OCI-LY1 (cell line): ENCODE data around the gene ALOX5.

Experiments
- H2AFZ ChIP-seq: fragments of 200-600 bp; sonication (generic), shearing (Covaris generic); 2 replicates; pipeline ENCODE4 v1.6.0; 2014; ENCODE audit warnings: antibody characterized with exemption, mild to moderate bottlenecking, low read length
- H3F3A ChIP-seq: fragments of 200-600 bp; sonication (generic), shearing (Covaris generic); 2 replicates; pipeline ENCODE4 v1.6.0; 2014; ENCODE audit warnings: mild to moderate bottlenecking, antibody characterized with exemption, low read length, moderate library complexity; ENCODE audit not compliant: insufficient read depth
- H3K27ac ChIP-seq: fragments of 200-600 bp; sonication (generic); 2 replicates; pipeline ENCODE4 v1.5.1; 2014; ENCODE audit warnings: low read length, mixed run types, mild to moderate bottlenecking, low read depth; ENCODE audit not compliant: poor library complexity, severe bottlenecking
- H3K27me3 ChIP-seq: fragments of 200-600 bp; sonication (generic); 2 replicates; pipeline ENCODE4 v1.6.0; 2014; ENCODE audit warnings: antibody characterized with exemption, mild to moderate bottlenecking, low read length, moderate library complexity; ENCODE audit not compliant: insufficient read depth
- H3K36me3 ChIP-seq: fragments of 200-600 bp; sonication (generic); 2 replicates; pipeline ENCODE4 v1.6.1; 2014; ENCODE audit warnings: mild to moderate bottlenecking, antibody characterized with exemption, low read length, moderate library complexity, mixed read lengths; ENCODE audit not compliant: insufficient read depth
- H3K4me1 ChIP-seq: fragments of 200-600 bp; sonication (generic); 2 replicates; pipeline ENCODE4 v1.5.1; 2014; ENCODE audit warnings: mild to moderate bottlenecking, low read length, moderate library complexity; ENCODE audit not compliant: insufficient read depth, severe bottlenecking
- H3K4me2 ChIP-seq: fragments of 200-600 bp; sonication (generic), shearing (Covaris generic); 2 replicates; pipeline ENCODE4 v1.6.1; 2014; ENCODE audit warnings: low read length
- H3K4me3 ChIP-seq: fragments of 200-600 bp; sonication (generic); 2 replicates; pipeline ENCODE4 v1.5.1; 2014; ENCODE audit warnings: low read length, low read depth, mild to moderate bottlenecking, mixed read lengths; ENCODE audit not compliant: poor library complexity, severe bottlenecking
- H3K79me2 ChIP-seq: fragments of 200-600 bp; shearing (Covaris generic); 2 replicates; pipeline ENCODE4 v1.6.1; 2016; ENCODE audit warnings: mixed run types, low read length, mixed read lengths; ENCODE audit not compliant: insufficient read depth
- H3K9ac ChIP-seq: fragments of 200-600 bp; sonication (generic), shearing (Covaris generic); 2 replicates; pipeline ENCODE4 v1.6.1; 2014; ENCODE audit warnings: mild to moderate bottlenecking, low read length, mixed read lengths
- H3K9me2 ChIP-seq: fragments of 200-600 bp; sonication (generic), shearing (Covaris generic); 2 replicates; pipeline ENCODE4 v1.6.1; 2014; ENCODE audit warnings: low read depth, mild to moderate bottlenecking, low read length, mixed read lengths
- H3K9me3 ChIP-seq: fragments of 200-600 bp; shearing (Covaris generic); 2 replicates; pipeline ENCODE4 v1.6.1; 2014; ENCODE audit warnings: low read length, mixed read lengths
- H4K20me1 ChIP-seq: fragments of 200-600 bp; sonication (generic), shearing (Covaris generic); 2 replicates; pipeline ENCODE4 v1.6.0; 2016; ENCODE audit warnings: mild to moderate bottlenecking, low read length; ENCODE audit not compliant: insufficient read depth
- EZH2 ChIP-seq: fragments of 200-600 bp; sonication (generic), shearing (Covaris generic); IDR thresholded peaks from 2 replicates; pipeline ENCODE4 v1.8.0; 2017; ENCODE audit warnings: borderline replicate concordance, mixed run types, mild to moderate bottlenecking, antibody characterized with exemption, low read length, moderate library complexity, mixed read lengths
- TF ChIP-seq, protein P1 (sequence below): fragments of 200-600 bp; sonication (generic), shearing (Covaris generic); IDR thresholded peaks from 2 replicates; pipeline ENCODE4 v1.5.1; 2017; ENCODE audit warnings: mild to moderate bottlenecking, antibody characterized with exemption, low read length, moderate library complexity, mixed read lengths

ALOX5 gene

DNA sequence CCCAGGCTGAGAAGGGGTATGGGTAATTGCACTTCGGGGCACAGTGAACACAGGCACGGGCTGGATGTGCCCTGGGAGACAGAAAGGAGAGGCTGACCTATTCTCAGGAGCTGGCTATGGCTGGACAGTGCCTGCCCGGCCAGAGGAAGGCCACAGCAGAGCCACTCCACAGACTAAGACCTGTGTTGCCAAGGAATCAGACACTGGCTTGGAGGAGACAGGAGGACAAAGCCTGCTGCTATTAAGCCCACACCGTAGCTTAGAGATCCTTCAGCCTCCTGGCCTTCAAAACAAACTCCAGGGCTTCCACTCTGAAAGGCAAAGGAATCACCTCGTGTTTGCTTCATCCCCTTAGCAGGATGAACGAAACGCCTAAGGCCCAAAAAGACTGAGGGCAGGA, 82.2 kb downstream of the ALOX5 start:
- H3K79me2 ChIP-seq = no peaks in the 10 kb centered on the region
- H4K20me1 ChIP-seq = no peaks in the 10 kb centered on the region
- no peaks in the 10 kb centered on the region for H3K27me3 ChIP-seq
- no peaks in the 10 kb centered on the region for H3F3A ChIP-seq
- peaks cover 22% of the 10 kb centered on the region for H3K36me3 ChIP-seq
- H3K4me1 ChIP-seq = peaks cover 64% of the 10 kb centered on the region
- no peak overlapping the region for H3K9ac ChIP-seq
- H3K4me3 ChIP-seq = no peak overlapping the region
- TF ChIP-seq, protein P1, sequence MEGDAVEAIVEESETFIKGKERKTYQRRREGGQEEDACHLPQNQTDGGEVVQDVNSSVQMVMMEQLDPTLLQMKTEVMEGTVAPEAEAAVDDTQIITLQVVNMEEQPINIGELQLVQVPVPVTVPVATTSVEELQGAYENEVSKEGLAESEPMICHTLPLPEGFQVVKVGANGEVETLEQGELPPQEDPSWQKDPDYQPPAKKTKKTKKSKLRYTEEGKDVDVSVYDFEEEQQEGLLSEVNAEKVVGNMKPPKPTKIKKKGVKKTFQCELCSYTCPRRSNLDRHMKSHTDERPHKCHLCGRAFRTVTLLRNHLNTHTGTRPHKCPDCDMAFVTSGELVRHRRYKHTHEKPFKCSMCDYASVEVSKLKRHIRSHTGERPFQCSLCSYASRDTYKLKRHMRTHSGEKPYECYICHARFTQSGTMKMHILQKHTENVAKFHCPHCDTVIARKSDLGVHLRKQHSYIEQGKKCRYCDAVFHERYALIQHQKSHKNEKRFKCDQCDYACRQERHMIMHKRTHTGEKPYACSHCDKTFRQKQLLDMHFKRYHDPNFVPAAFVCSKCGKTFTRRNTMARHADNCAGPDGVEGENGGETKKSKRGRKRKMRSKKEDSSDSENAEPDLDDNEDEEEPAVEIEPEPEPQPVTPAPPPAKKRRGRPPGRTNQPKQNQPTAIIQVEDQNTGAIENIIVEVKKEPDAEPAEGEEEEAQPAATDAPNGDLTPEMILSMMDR = no peak
- TF ChIP-seq EZH2 = no peak
- H3K9me2 ChIP-seq = no peaks in the 10 kb centered on the region
- no peak overlapping the region for H2AFZ ChIP-seq
- no peaks in the 10 kb centered on the region for H3K9me3 ChIP-seq
- H3K27ac ChIP-seq = peak overlapping the region; percentile 62
- no peak overlapping the region for H3K4me2 ChIP-seq

DNA sequence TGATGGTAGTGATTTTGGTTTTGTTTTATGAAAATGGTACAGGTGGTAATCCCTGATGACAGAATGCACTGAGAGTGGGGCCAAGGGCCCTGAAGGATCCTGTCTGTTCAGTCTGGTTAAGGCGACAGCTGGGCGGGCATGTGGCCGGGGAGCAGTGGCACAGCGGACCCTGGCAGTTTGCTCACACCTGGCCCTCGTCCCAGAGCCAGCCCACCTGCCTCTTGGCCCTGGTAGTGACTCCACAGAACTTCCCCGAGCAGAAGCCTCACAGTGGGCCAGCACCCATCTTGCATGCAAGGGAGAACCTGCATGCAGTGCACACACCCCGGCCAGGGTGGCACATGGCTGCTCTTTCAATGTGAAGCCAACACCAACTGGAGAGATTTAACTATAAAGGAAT, 82.8 kb downstream of the ALOX5 start:
- Histone ChIP-seq H2AFZ (no peak overlapping the region), H3K36me3 (peaks cover 22% of the 10 kb centered on the region), H3K4me1 (peaks cover 70% of the 10 kb centered on the region), H3K9me2 (no peaks in the 10 kb centered on the region), H3F3A (peaks cover 1% of the 10 kb centered on the region), H3K9ac (no peak overlapping the region), H3K79me2 (no peaks in the 10 kb centered on the region), H4K20me1 (no peaks in the 10 kb centered on the region), H3K9me3 (no peaks in the 10 kb centered on the region), H3K27ac (peak overlapping the region; percentile 62), H3K4me2 (no peak overlapping the region), H3K27me3 (no peaks in the 10 kb centered on the region), H3K4me3 (no peak overlapping the region)
- TF ChIP-seq, protein P1 = no peak
- TF ChIP-seq EZH2 = no peak

DNA sequence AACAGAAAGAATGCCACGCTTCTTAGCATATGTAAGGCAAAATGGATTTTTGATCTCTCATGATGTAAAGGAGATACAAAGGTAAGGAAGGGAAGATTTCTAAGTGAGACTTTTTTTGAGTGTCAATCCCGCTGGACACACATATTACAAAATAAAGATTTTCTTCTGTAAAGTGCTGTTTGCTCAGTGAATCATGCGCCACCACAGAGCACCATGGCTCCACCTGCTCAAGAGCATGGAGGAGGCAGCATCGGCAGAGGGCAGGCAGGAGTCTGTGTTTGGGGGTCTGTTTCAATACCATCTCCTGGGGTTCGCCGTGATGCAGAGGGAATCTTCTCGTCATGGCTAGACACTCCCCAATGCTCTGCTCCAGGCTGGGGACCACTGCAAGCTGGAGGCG, 83.5 kb downstream of the ALOX5 start:
- TF ChIP-seq EZH2 = no peak
- TF ChIP-seq, protein P1 = no peak
- Histone ChIP-seq H3K4me2 (no peak overlapping the region), H3K9ac (no peak overlapping the region), H3K27ac (peak overlapping the region; percentile 62), H3K4me3 (no peak overlapping the region), H4K20me1 (no peaks in the 10 kb centered on the region), H3F3A (peaks cover 3% of the 10 kb centered on the region), H3K79me2 (no peaks in the 10 kb centered on the region), H3K9me2 (no peaks in the 10 kb centered on the region), H2AFZ (no peak overlapping the region), H3K36me3 (peaks cover 22% of the 10 kb centered on the region), H3K4me1 (peaks cover 77% of the 10 kb centered on the region), H3K27me3 (no peaks in the 10 kb centered on the region), H3K9me3 (no peaks in the 10 kb centered on the region)
